ENCODE results near the gene ARHGAP10. TPM values are rescaled to one million over a fixed set of nuclear protein-coding genes. Genes with fewer than 3 reads are reported as not detected.

The ARHGAP10 gene
- total and polyA plus RNA-seq, 2 donors (not counting 1 experiment from before 2014, with no cell fraction given): 0.10 to 0.34 TPM

GRCh38 chr4:147891476-147892115 lies 159.7 kb downstream of the ARHGAP10 start:
- peaks cover 4% of the 10 kb centered on the region for H3K9me3 Mint-ChIP-seq (ENCODE audit: insufficient read depth)
- no peaks in the 10 kb centered on the region for H3K27me3 Mint-ChIP-seq
- Histone ChIP-seq H3K27me3 (replicated peaks in 1 of 4; ENCODE audit: control extremely low read depth in 1 of 4, control insufficient read depth in 3 of 4, insufficient read depth in 4 of 4, low read length in 3 of 4) (no peaks in the 10 kb centered on the region), H3K27ac (ENCODE audit: low read length in 2 of 2) (no peak overlapping the region), H3K4me2 (replicated peaks; ENCODE audit: low read depth, low read length, poor library complexity, severe bottlenecking) (no peak overlapping the region), H3K4me1 (ENCODE audit: control insufficient read depth in 2 of 2, insufficient read depth in 2 of 2, low read length in 2 of 2) (no peaks in the 10 kb centered on the region), H3K36me3 (replicated peaks in 1 of 2; ENCODE audit: control extremely low read depth in 1 of 2, control insufficient read depth in 1 of 2, extremely low read depth in 1 of 2, insufficient read depth in 2 of 2, low read length in 1 of 2) (no peaks in the 10 kb centered on the region), H3K4me3 (ENCODE audit: control extremely low read depth in 1 of 5, extremely low read depth in 1 of 5, insufficient read depth in 1 of 5, low read depth in 2 of 5, low read length in 4 of 5) (no peak overlapping the region), H3K79me2 (ENCODE audit: control insufficient read depth, insufficient read depth, low read length) (no peaks in the 10 kb centered on the region), H4K20me1 (ENCODE audit: control insufficient read depth, insufficient read depth, low read length, poor library complexity, severe bottlenecking) (no peaks in the 10 kb centered on the region), H3K9ac (ENCODE audit: low read length) (no peak overlapping the region), H3K9me3 (ENCODE audit: control extremely low read depth in 1 of 3, control insufficient read depth in 2 of 3, insufficient read depth in 1 of 3, low read length in 2 of 3) (peaks cover 0 to 4% (median 0%) of the 10 kb centered on the region in 3 donors), H2AFZ (ENCODE audit: insufficient read depth, low read depth, low read length, poor library complexity, severe bottlenecking) (no peak overlapping the region)
- 92% methylated on average over 2 of the region's 6 CpGs for WGBS (ENCODE audit: insufficient coverage)
- TF ChIP-seq EZH2 (IDR thresholded peaks at IDR 0.05; ENCODE audit: borderline replicate concordance, insufficient read depth, low read depth, low read length, poor library complexity, severe bottlenecking) (no peak), CTCF (IDR thresholded peaks at IDR 0.05) (no peak)
- no peak overlapping the region for H3K4me3 Mint-ChIP-seq
- no peak overlapping the region for H3K27ac Mint-ChIP-seq
- intact Hi-C loops (cut with micrococcal nuclease): no loop called here
- H3K4me1 Mint-ChIP-seq: no peaks in the 10 kb centered on the region
- ATAC-seq (ENCODE audit: low read depth) (no peak), DNase-seq (no peak)
- CTCF ChIA-PET: interaction anchor here (1.9 kb wide), 1 partner anchor 25 kb away, joined by 6 read pairs; no protein-coding TSS in a partner anchor
- POLR2A ChIA-PET: no interaction called here

- H2AFZ ChIP-seq (ENCODE audit: insufficient read depth, low read depth, low read length, poor library complexity, severe bottlenecking): no peak overlapping the region
- POLR2A ChIA-PET: no interaction called here
- H3K27me3 Mint-ChIP-seq: no peaks in the 10 kb centered on the region
Observed at GRCh38 chr4:147899512-147899911, 167.6 kb downstream of the ARHGAP10 start.

More at GRCh38 chr4:147899512-147899911, 167.6 kb downstream of the ARHGAP10 start:
- no peak overlapping the region for H3K9ac ChIP-seq (ENCODE audit: low read length)
- H3K4me2 ChIP-seq (replicated peaks; ENCODE audit: low read depth, low read length, poor library complexity, severe bottlenecking): no peak overlapping the region
- H3K9me3 ChIP-seq (ENCODE audit: control extremely low read depth in 1 of 3, control insufficient read depth in 2 of 3, insufficient read depth in 1 of 3, low read length in 2 of 3): peaks cover 0 to 5% (median 0%) of the 10 kb centered on the region in 3 donors
- no peaks in the 10 kb centered on the region for H3K27me3 ChIP-seq (replicated peaks in 1 of 4; ENCODE audit: control extremely low read depth in 1 of 4, control insufficient read depth in 3 of 4, insufficient read depth in 4 of 4, low read length in 3 of 4)
- WGBS (ENCODE audit: insufficient coverage): no CpG with 5 or more reads among the region's 2 CpGs
- DNase-seq (no peak), ATAC-seq (ENCODE audit: low read depth) (no peak)
- no peak overlapping the region for H3K4me3 ChIP-seq (ENCODE audit: control extremely low read depth in 1 of 5, extremely low read depth in 1 of 5, insufficient read depth in 1 of 5, low read depth in 2 of 5, low read length in 4 of 5)
- peaks cover 2% of the 10 kb centered on the region for H3K9me3 Mint-ChIP-seq (ENCODE audit: insufficient read depth)
- H3K4me3 Mint-ChIP-seq: no peak overlapping the region
- H4K20me1 ChIP-seq (ENCODE audit: control insufficient read depth, insufficient read depth, low read length, poor library complexity, severe bottlenecking): no peaks in the 10 kb centered on the region
- no peaks in the 10 kb centered on the region for H3K79me2 ChIP-seq (ENCODE audit: control insufficient read depth, insufficient read depth, low read length)
- CTCF ChIA-PET: no interaction called here
- H3K4me1 ChIP-seq (ENCODE audit: control insufficient read depth in 2 of 2, insufficient read depth in 2 of 2, low read length in 2 of 2): no peaks in the 10 kb centered on the region
- intact Hi-C loops (cut with micrococcal nuclease): no loop called here
- no peak overlapping the region for H3K27ac ChIP-seq (ENCODE audit: low read length in 2 of 2)
- no peak overlapping the region for H3K27ac Mint-ChIP-seq
- no peak for TF ChIP-seq CTCF (IDR thresholded peaks at IDR 0.05)
- no peak for TF ChIP-seq EZH2 (IDR thresholded peaks at IDR 0.05; ENCODE audit: borderline replicate concordance, insufficient read depth, low read depth, low read length, poor library complexity, severe bottlenecking)
- H3K4me1 Mint-ChIP-seq: no peaks in the 10 kb centered on the region
- no peaks in the 10 kb centered on the region for H3K36me3 ChIP-seq (replicated peaks in 1 of 2; ENCODE audit: control extremely low read depth in 1 of 2, control insufficient read depth in 1 of 2, extremely low read depth in 1 of 2, insufficient read depth in 2 of 2, low read length in 1 of 2)

Measured in B cell (primary cell).